SH-SY5Y (cell line): ENCODE results near the gene ETV7.

ENCODE experiments used
- GATA2 ChIP-seq: IDR thresholded peaks from 2 replicates; pipeline ENCODE4 v1.6.1; 2011; ENCODE audit warnings: mild to moderate bottlenecking, low read depth, low read length
- GATA3 ChIP-seq: IDR thresholded peaks from 2 replicates; pipeline ENCODE4 v1.6.1; 2011; ENCODE audit warnings: low read depth, mild to moderate bottlenecking, low read length, moderate library complexity

ETV7 gene

DNA sequence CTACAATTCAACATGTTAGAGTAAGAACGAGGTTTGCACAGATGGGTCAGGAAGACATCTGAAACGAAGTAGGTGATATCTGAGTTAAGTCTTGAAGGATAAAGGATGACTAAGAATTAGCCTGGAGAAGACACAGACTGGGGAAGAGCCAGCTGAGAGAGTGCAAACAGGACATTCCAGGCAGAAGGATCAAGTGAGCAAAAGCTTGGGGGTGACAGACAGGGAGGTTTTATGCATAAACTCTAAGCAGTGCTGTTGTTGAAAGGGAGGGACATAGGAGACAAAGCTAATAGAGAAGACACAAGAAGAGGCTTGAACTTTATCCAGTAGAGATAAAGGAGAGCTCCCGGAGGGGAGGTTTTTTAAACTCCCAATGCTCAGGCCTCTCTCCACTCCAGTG, 15.0 kb upstream of the ETV7 start:
- TF ChIP-seq GATA3, result no peak
- no peak for TF ChIP-seq GATA2

GRCh38 chr6:36399970-36400369, 12.5 kb upstream of the ETV7 start:
- TF ChIP-seq GATA3 (no peak), GATA2 (no peak)

DNA sequence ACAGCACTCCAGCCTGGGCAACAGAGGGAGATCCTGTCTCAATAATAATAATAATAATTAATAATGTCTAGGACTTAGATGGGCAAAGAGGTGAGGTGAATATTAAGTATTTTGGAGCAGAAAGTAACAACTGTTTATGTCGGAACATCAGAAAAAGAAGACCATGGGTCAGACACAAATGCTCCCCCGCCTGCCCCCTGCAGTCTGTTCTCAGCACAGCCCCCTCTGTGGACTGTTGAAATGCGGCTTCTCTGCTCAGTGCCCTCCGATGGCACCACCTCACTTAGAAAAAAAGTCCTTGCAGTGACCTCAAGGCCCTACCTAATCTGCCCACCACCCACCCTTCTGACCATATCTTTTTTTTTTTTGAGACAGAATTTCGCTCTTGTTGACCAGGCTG, 5.2 kb upstream of the ETV7 start:
- TF ChIP-seq GATA3 (no peak), GATA2 (no peak)

- TF ChIP-seq GATA3 (no peak), GATA2 (no peak)
These were observed 1.9 kb upstream of the ETV7 start for GRCh38 chr6:36389353-36389752.

- no peak for TF ChIP-seq GATA2
- TF ChIP-seq GATA3, result no peak
These were observed 702 bp downstream of the ETV7 start for GRCh38 chr6:36386495-36387439.

GRCh38 chr6:36384095-36384494, 3.4 kb downstream of the ETV7 start:
- TF ChIP-seq GATA3 (no peak), GATA2 (no peak)

GRCh38 chr6:36383606-36384005, 3.9 kb downstream of the ETV7 start:
- TF ChIP-seq GATA3, result no peak
- TF ChIP-seq GATA2, result no peak

DNA sequence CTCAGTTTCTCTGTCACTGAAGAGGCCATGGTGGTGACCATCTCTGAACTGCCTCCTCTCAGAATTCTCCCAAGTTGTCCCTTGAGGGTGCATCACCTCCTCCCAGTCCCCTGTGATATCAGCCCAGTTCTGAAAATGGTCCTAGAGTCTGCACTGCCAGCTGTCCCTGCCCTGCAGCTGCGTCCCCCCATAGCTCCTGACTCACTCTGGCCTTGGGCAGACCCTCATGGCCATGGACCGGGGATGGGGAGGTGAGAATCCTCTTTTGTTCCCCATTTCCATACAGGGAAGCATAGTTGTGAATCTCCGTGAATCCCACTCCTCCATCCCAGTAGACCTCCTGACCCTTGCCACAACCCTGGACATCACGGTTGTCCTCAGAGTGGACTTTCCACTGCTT, 4.5 kb downstream of the ETV7 start:
- TF ChIP-seq GATA3, result no peak
- no peak for TF ChIP-seq GATA2

GRCh38 chr6:36381502-36382389, 5.7 kb downstream of the ETV7 start:
- TF ChIP-seq GATA3, result no peak
- TF ChIP-seq GATA2, result no peak

- TF ChIP-seq GATA2 (no peak), GATA3 (no peak)
These were observed 7.3 kb downstream of the ETV7 start for GRCh38 chr6:36380166-36380565.

DNA sequence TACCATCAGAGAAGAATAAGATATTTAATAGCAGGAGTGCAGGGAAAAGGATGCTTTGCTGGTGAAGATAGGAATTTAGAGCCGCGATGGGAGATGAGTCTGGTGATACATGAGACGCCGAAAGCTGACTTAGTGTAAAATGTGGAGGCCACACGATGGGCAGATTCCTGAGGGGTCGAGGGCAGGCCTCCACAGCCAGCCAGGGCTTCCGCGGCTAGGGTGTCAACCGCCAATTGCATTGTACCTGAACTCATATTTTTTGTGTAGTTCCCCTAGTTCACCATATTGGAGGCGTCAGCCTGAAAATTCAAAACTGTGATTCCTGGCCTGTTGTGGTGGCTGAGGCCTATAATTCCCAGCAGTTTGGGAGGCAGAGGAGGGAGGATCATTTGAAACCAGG, 8.5 kb downstream of the ETV7 start:
- TF ChIP-seq GATA2, result no peak
- TF ChIP-seq GATA3, result no peak

DNA sequence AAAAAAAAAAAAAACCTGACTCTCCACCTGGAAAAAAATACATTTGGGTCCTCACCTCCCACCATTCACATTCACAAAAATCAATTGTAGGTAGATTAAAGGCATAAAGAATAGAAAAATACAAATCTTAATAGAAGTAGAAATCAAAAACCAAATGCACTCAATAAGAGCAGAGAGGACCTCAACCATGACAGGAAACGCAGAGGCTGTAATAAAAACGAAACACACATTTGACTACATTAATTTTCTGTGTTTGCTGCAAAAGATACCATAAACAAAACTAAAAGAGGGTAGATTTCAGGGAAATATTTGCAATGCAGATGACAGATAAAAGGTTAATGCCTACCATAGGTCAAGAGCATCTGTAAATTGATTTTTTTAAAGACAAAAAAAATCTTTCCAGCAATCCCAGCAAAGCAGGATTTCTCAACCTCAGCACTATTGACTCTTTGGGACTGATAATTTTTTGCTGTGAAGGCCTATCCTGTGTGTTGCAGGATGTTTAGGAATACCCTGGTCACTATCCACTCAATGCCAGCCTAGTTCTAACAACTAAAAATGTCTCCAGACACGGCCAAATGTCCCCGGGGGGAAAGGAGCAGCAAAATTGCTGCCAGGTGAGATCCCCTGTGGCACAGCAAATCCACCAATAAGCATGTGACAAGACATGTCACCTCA, 9.1 kb downstream of the ETV7 start:
- TF ChIP-seq GATA3 (no peak), GATA2 (no peak)

DNA sequence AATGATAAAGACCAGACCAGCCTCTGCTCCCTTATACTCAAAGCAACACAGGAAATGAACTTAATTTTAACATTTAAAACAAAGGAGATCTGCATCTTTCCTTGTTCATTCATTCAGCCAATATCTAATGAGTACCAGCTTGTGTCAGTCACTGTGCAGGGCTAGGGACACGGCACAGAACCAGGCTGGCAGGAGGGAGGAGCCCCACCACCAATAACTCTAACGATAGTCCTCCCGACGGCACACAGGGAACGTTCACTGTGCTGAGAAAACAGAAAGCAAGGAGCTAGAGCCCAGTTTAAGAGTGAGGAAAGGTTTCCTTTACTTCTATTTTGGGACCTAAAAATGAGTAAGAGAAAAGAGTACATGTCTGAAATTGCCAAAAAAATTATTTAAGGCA, 9.9 kb downstream of the ETV7 start:
- TF ChIP-seq GATA2 (no peak), GATA3 (no peak)

- no peak for TF ChIP-seq GATA2
- TF ChIP-seq GATA3, result no peak
These were observed 10.7 kb downstream of the ETV7 start for GRCh38 chr6:36376742-36377141.

DNA sequence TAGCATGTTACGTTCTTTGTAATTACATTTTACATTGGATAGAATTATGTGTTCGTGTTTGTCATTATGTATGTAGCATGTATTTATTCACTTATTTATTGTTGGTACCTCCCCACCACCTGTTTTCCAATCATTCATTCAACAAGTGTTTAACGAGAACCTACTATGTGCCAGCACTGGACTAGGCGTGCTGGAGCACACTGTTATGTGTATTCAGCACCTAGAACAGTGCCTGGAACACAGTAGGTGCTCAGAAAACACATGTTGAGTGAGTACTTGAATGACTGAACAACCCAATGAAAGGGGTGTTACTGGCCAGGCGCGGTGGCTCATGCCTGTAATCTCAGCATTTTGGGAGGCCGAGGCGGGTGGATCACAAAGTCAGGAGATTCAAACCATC, 11.3 kb downstream of the ETV7 start:
- TF ChIP-seq GATA2, result no peak
